HEK293 (cell line): ENCODE measurements around the gene SALL1.

Experiments
- CTCF ChIP-seq: fragments of 450-650 bp; formaldehyde crosslinking; IDR thresholded peaks from 2 replicates; pipeline ENCODE4 v1.5.1; 2016; ENCODE audit warnings: missing biosample characterization, missing genetic modification characterization
- GLIS2 ChIP-seq: fragments of 450-650 bp; formaldehyde crosslinking; IDR thresholded peaks from 2 replicates; pipeline ENCODE4 v1.5.1; 2016; ENCODE audit warnings: missing biosample characterization, missing genetic modification characterization
- KLF8 ChIP-seq: fragments of 450-650 bp; formaldehyde crosslinking; IDR thresholded peaks from 2 replicates; pipeline ENCODE4 v1.5.1; 2016; ENCODE audit warnings: missing biosample characterization, missing genetic modification characterization
- PATZ1 ChIP-seq: fragments of 450-650 bp; formaldehyde crosslinking; IDR thresholded peaks from 2 replicates; pipeline ENCODE4 v1.5.1; 2016; ENCODE audit warnings: missing biosample characterization, missing genetic modification characterization
- REST ChIP-seq: fragments of 450-650 bp; formaldehyde crosslinking; IDR thresholded peaks from 2 replicates; pipeline ENCODE4 v1.5.1; 2016; ENCODE audit warnings: missing biosample characterization, missing genetic modification characterization
- ZFP37 ChIP-seq: fragments of 450-650 bp; formaldehyde crosslinking; IDR thresholded peaks from 2 replicates; pipeline ENCODE4 v1.5.1; 2016; ENCODE audit warnings: missing biosample characterization, missing genetic modification characterization
- ZFP69B ChIP-seq: fragments of 450-650 bp; formaldehyde crosslinking; IDR thresholded peaks from 2 replicates; pipeline ENCODE4 v1.5.1; 2016; ENCODE audit warnings: missing biosample characterization, missing genetic modification characterization
- ZNF138 ChIP-seq: fragments of 450-650 bp; formaldehyde crosslinking; IDR thresholded peaks from 2 replicates; pipeline ENCODE4 v1.5.1; 2016; ENCODE audit warnings: missing biosample characterization, missing genetic modification characterization, borderline replicate concordance
- ZNF274 ChIP-seq, 2 experiments: fragments of 200-500 bp in 1 of 2; fragments of 450-650 bp in 1 of 2; sonication (Bioruptor generic) in 1 of 2; formaldehyde crosslinking in 1 of 2; IDR thresholded peaks; 2 replicates each; pipeline versions ENCODE4 v1.5.1 to v1.6.1; 2014 to 2016; ENCODE audit warnings: borderline replicate concordance in 1 of 2, inconsistent platforms in 1 of 2, low read length in 1 of 2, missing biosample characterization in 1 of 2, missing genetic modification characterization in 1 of 2
- ZNF280D ChIP-seq: fragments of 450-650 bp; formaldehyde crosslinking; IDR thresholded peaks from 2 replicates; pipeline ENCODE4 v1.5.1; 2016; ENCODE audit warnings: missing biosample characterization, missing genetic modification characterization
- ZNF423 ChIP-seq: fragments of 450-650 bp; formaldehyde crosslinking; IDR thresholded peaks from 2 replicates; pipeline ENCODE4 v1.5.1; 2016; ENCODE audit warnings: missing biosample characterization, missing genetic modification characterization
- ZNF624 ChIP-seq: fragments of 450-650 bp; formaldehyde crosslinking; IDR thresholded peaks from 2 replicates; pipeline ENCODE4 v1.5.1; 2017; ENCODE audit warnings: missing biosample characterization, missing genetic modification characterization
- ZNF639 ChIP-seq: fragments of 450-650 bp; formaldehyde crosslinking; IDR thresholded peaks from 2 replicates; pipeline ENCODE4 v1.5.1; 2016; ENCODE audit warnings: missing biosample characterization, missing genetic modification characterization
- ZNF777 ChIP-seq: fragments of 450-650 bp; formaldehyde crosslinking; IDR thresholded peaks from 2 replicates; pipeline ENCODE4 v1.5.1; 2017; ENCODE audit warnings: missing biosample characterization, missing genetic modification characterization, borderline replicate concordance

GRCh38 chr16:51097729-51098128 is 53.3 kb downstream of the SALL1 start:
- TF ChIP-seq CTCF (tag by site-specific recombination): no peak
- no peak for TF ChIP-seq ZNF777 (tag by site-specific recombination)
- no peak for TF ChIP-seq KLF8 (tag by site-specific recombination)
- no peak for TF ChIP-seq GLIS2 (tag by site-specific recombination)
- no peak for TF ChIP-seq ZNF274 (IDR thresholded peaks at IDR 0.05; ENCODE audit: low read length)
- no peak for TF ChIP-seq ZNF274 (tag by site-specific recombination; IDR thresholded peaks at IDR 0.05; ENCODE audit: borderline replicate concordance)
- TF ChIP-seq ZFP69B (tag by site-specific recombination): no peak
- TF ChIP-seq ZNF138 (tag by site-specific recombination): no peak
- no peak for TF ChIP-seq ZNF639 (tag by site-specific recombination)
- TF ChIP-seq ZFP37 (tag by site-specific recombination): no peak
- no peak for TF ChIP-seq REST
- no peak for TF ChIP-seq ZNF423 (tag by site-specific recombination)
- no peak for TF ChIP-seq ZNF624 (tag by site-specific recombination)
- TF ChIP-seq PATZ1: no peak
- no peak for TF ChIP-seq ZNF280D
